OCI-LY7 (cell line): ENCODE results near the gene SETD6. TPM values are rescaled to one million over a fixed set of nuclear protein-coding genes. Genes with fewer than 3 reads are reported as not detected.

ENCODE experiments used
- BruUV-seq: library from RNA; stranded (reverse); fragments of 400-500 nt; replicated peaks from 2 replicates; lab custom pipeline; 2021; lab: Mats Ljungman, UMichigan
- CTCF ChIA-PET: fragments of 300-600 bp; sonication (Branson Sonifier 250); formaldehyde crosslinking; loops from one replicate; lab custom pipeline; 2022; ENCODE audit warnings: antibody characterized with exemption; ENCODE audit not compliant: unreplicated experiment; lab: Charles Lee
- POLR2A ChIA-PET: fragments of 300-600 bp; sonication (Branson Sonifier 250); formaldehyde crosslinking; loops from one replicate; lab custom pipeline; 2022; ENCODE audit warnings: antibody characterized with exemption; lab: Charles Lee
- DNase-seq: peaks from one replicate; pipeline ENCODE4 v3.0.0-alpha.2; 2015; ENCODE audit warnings: low spot score
- H2AFZ ChIP-seq: fragments of 200-600 bp; sonication (generic), shearing (Covaris generic); 2 replicates; pipeline ENCODE4 v1.6.1; 2014; ENCODE audit warnings: mild to moderate bottlenecking, antibody characterized with exemption, low read length, moderate library complexity
- H3K27ac ChIP-seq: fragments of 200-600 bp; sonication (generic); 2 replicates; pipeline ENCODE4 v1.5.1; 2014; ENCODE audit warnings: mixed run types, low read depth, mild to moderate bottlenecking, moderate library complexity, low read length, inconsistent platforms; ENCODE audit not compliant: poor library complexity, severe bottlenecking
- H3K36me3 ChIP-seq: fragments of 200-600 bp; sonication (generic); 2 replicates; pipeline ENCODE4 v1.6.1; 2014; ENCODE audit warnings: mild to moderate bottlenecking, antibody characterized with exemption, low read length, moderate library complexity, mixed read lengths; ENCODE audit not compliant: insufficient read depth
- H3K4me1 ChIP-seq: fragments of 200-600 bp; sonication (generic); 2 replicates; pipeline ENCODE4 v1.5.1; 2014; ENCODE audit warnings: mild to moderate bottlenecking, low read length; ENCODE audit not compliant: insufficient read depth, poor library complexity, severe bottlenecking
- H3K4me2 ChIP-seq: fragments of 200-600 bp; sonication (generic); 2 replicates; pipeline ENCODE4 v1.6.1; 2014; ENCODE audit warnings: mild to moderate bottlenecking, low read length
- H3K4me3 ChIP-seq: fragments of 200-600 bp; sonication (generic); 2 replicates; pipeline ENCODE4 v1.5.1; 2014; ENCODE audit warnings: mild to moderate bottlenecking, low read depth, low read length; ENCODE audit not compliant: poor library complexity, severe bottlenecking
- H3K79me2 ChIP-seq: fragments of 200-600 bp; sonication (generic); 2 replicates; pipeline ENCODE4 v1.6.1; 2016; ENCODE audit warnings: low read depth, mild to moderate bottlenecking, low read length, moderate library complexity, mixed read lengths; ENCODE audit not compliant: insufficient read depth
- H3K9me2 ChIP-seq: fragments of 200-600 bp; sonication (generic); 2 replicates; pipeline ENCODE4 v1.6.1; 2016; ENCODE audit warnings: mild to moderate bottlenecking, low read length, mixed read lengths; ENCODE audit not compliant: insufficient read depth
- H3K9me3 ChIP-seq: fragments of 200-600 bp; sonication (generic); 2 replicates; pipeline ENCODE4 v1.6.1; 2014; ENCODE audit warnings: mild to moderate bottlenecking, mixed run types, low read length, mixed read lengths
- H4K20me1 ChIP-seq: fragments of 200-600 bp; sonication (generic); 2 replicates; pipeline ENCODE4 v1.6.1; 2014; ENCODE audit warnings: mild to moderate bottlenecking, antibody characterized with exemption, low read length, moderate library complexity, mixed read lengths; ENCODE audit not compliant: insufficient read depth
- EZH2phosphoT487 ChIP-seq: fragments of 200-600 bp; sonication (generic); IDR thresholded peaks from 2 replicates; pipeline ENCODE4 v1.6.1; 2018; ENCODE audit warnings: low read depth, borderline replicate concordance, mild to moderate bottlenecking, mixed run types, antibody characterized with exemption, low read length, moderate library complexity, mixed read lengths
- intact Hi-C: fragments of 100-400 bp; cut with micrococcal nuclease; formaldehyde crosslinking; loops from one replicate; pipeline ENCODE4 v1.10.0; 2022; ENCODE audit not compliant: unreplicated experiment
- total RNA-seq, 2 experiments: library from RNA; depleted of rRNA in 1 of 2; stranded (reverse); fragments of >200 nt in 1 of 2; shearing (Covaris generic) in 1 of 2; gene quantifications; 2 replicates each; pipeline ENCODE4 v1.2.3, GENCODE V29; 2014 to 2022
- TF ChIP-seq, protein P1 (sequence below): fragments of 200-600 bp; sonication (generic); conservative IDR thresholded peaks from 2 replicates; pipeline ENCODE4 v1.5.1; 2014; ENCODE audit warnings: mild to moderate bottlenecking, antibody characterized with exemption, low read length, moderate library complexity, mixed read lengths

SETD6 gene
- total RNA-seq, 2 experiments from 2014 or later: 19.6 to 33.1 TPM

DNA sequence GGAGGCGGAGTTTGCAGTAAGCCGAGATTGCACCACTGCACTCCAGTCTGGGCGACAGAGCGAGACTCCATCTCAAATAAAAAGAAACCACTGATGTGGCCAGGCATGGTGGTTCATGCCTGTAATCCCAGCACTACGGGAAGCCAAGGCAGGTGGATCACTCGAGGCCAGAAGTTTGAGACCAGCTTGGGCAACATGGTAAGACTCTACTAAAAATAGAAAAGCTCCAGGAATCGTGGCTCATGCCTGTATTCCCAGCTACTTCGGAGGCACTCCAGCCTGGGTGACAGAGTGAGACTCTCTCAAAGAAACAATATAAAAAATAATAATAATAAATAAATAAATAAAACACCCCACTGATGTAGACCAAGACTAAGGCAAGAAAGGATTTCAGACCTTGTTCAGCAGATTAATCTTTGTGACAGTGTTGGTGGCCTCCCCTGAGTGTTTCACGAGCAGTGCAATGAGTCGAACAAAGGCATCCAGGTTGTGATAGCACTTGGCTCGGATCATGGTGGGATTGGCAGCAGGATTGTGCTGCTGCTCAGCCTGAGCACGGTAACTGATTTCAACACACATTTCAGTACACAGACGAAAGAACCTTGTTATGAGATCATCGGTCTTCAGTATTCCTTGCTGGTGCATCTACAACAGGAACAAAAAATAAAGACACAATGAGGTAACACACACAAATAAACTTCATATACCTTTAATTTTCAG lies 18.6 kb downstream of the SETD6 start:
- no TSS peak for BruUV-seq
- Histone ChIP-seq H2AFZ (no peak overlapping the region), H3K4me3 (no peak overlapping the region), H4K20me1 (0 out of 2 replicates have a peak, but pooled peaks cover 9% of the 10 kb centered on the region), H3K27ac (no peak overlapping the region), H3K79me2 (no peaks in the 10 kb centered on the region), H3K9me3 (no peaks in the 10 kb centered on the region), H3K4me2 (no peak overlapping the region), H3K9me2 (no peaks in the 10 kb centered on the region), H3K4me1 (no peaks in the 10 kb centered on the region), H3K36me3 (peaks cover 99% of the 10 kb centered on the region)
- TF ChIP-seq, protein P1, sequence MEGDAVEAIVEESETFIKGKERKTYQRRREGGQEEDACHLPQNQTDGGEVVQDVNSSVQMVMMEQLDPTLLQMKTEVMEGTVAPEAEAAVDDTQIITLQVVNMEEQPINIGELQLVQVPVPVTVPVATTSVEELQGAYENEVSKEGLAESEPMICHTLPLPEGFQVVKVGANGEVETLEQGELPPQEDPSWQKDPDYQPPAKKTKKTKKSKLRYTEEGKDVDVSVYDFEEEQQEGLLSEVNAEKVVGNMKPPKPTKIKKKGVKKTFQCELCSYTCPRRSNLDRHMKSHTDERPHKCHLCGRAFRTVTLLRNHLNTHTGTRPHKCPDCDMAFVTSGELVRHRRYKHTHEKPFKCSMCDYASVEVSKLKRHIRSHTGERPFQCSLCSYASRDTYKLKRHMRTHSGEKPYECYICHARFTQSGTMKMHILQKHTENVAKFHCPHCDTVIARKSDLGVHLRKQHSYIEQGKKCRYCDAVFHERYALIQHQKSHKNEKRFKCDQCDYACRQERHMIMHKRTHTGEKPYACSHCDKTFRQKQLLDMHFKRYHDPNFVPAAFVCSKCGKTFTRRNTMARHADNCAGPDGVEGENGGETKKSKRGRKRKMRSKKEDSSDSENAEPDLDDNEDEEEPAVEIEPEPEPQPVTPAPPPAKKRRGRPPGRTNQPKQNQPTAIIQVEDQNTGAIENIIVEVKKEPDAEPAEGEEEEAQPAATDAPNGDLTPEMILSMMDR: no peak
- TF ChIP-seq EZH2phosphoT487: no peak
- no peak for DNase-seq
- POLR2A ChIA-PET: no interaction called here
- intact Hi-C loops: no loop called here
- CTCF ChIA-PET: no interaction called here

DNA sequence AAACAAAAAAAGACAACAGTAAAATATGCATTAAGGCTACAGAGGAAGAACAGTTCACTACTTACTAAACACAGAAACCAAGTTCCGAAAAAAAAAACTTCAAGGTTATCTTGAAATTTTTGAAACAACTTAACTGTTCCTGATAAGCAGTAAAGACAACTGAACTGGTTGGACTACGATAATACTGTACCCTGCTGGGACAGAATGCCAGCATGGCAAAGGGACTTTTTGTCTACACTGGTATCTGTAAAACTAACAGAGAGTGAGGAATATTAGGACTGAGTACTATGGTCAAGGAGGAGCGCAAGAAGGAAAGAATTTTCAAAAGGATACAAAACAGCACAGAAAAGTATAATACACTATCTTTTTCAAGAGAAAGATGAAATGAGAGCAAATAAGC lies 19.8 kb downstream of the SETD6 start:
- Histone ChIP-seq H2AFZ (no peak overlapping the region), H3K9me2 (no peaks in the 10 kb centered on the region), H3K79me2 (no peaks in the 10 kb centered on the region), H3K4me2 (no peak overlapping the region), H3K36me3 (peaks cover 100% of the 10 kb centered on the region), H3K27ac (no peak overlapping the region), H3K4me1 (no peaks in the 10 kb centered on the region), H3K4me3 (no peak overlapping the region), H4K20me1 (0 out of 2 replicates have a peak, but pooled peaks cover 9% of the 10 kb centered on the region), H3K9me3 (no peaks in the 10 kb centered on the region)
- no TSS peak for BruUV-seq
- TF ChIP-seq EZH2phosphoT487: no peak
- no peak for DNase-seq
- intact Hi-C loops: no loop called here
- ChIA-PET POLR2A (interaction anchor here (0.7 kb wide), 1 partner anchor 52 kb away, joined by 3 read pairs; no protein-coding TSS in a partner anchor), CTCF (no interaction called here)

DNA sequence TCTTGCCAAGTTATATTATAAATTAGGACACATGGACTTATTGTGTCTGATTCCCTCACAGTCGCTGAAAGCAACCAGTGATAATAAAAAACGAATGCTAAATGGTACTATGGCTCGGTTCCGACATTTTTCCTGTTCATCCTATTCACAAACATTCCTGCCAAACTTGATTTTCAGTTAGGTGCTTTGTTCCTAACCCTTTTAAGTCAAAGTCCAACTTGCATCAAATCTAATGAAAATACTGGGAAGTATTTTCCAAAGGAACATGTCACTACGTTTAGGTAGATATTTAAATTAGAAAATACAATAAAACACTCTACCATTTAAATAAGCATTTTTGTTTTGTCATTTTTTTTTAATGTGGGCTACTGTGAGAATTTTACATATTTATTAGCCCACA lies 21.0 kb downstream of the SETD6 start:
- no peak for DNase-seq
- H3K36me3 ChIP-seq: peaks cover 100% of the 10 kb centered on the region
- TF ChIP-seq, protein P1: no peak
- TF ChIP-seq EZH2phosphoT487: no peak
- 0 out of 2 replicates have a peak, but pooled peaks cover 9% of the 10 kb centered on the region for H4K20me1 ChIP-seq
- no peak overlapping the region for H3K4me3 ChIP-seq
- no peak overlapping the region for H3K4me2 ChIP-seq
- H3K4me1 ChIP-seq: no peaks in the 10 kb centered on the region
- ChIA-PET CTCF (no interaction called here), POLR2A (interaction anchor here (0.5 to 1.3 kb wide), 4 partner anchors 13 to 188 kb away, joined by 3 to 5 read pairs (median 4); no protein-coding TSS in a partner anchor)
- no peak overlapping the region for H3K27ac ChIP-seq
- no peak overlapping the region for H2AFZ ChIP-seq
- H3K9me3 ChIP-seq: no peaks in the 10 kb centered on the region
- intact Hi-C loops: no loop called here
- no peaks in the 10 kb centered on the region for H3K79me2 ChIP-seq
- H3K9me2 ChIP-seq: no peaks in the 10 kb centered on the region
- no TSS peak for BruUV-seq
